M059J (cell line): ENCODE results near the gene TSPAN16. TPM values are rescaled to one million over a fixed set of nuclear protein-coding genes. Genes with fewer than 3 reads are reported as not detected.

Source experiments
- total RNA-seq: library from RNA; depleted of rRNA; stranded (reverse); fragments of >200 nt; shearing (Covaris generic); gene quantifications from 2 replicates; pipeline ENCODE4 v1.2.3, GENCODE V29; 2014; rRNA removed

TSPAN16 gene
- total RNA-seq, 1 experiment from 2014 or later: not detected

Other genes with a start within 250 kb of the TSPAN16 start
- gene LDLR, start 206.7 kb upstream of the TSPAN16 start, total RNA-seq: 65.7 and 89.0 TPM in 2 replicates
- 55.4 and 64.4 TPM in 2 replicates for gene SPC24, start 140.4 kb upstream of the TSPAN16 start, total RNA-seq
- 131 and 183 TPM in 2 replicates for gene KANK2, start 98.6 kb upstream of the TSPAN16 start, total RNA-seq
- not detected in 2 replicates for gene ANGPTL8, start 56.5 kb upstream of the TSPAN16 start, total RNA-seq
- gene DOCK6, start 33.6 kb upstream of the TSPAN16 start, total RNA-seq: 1.8 and 13.0 TPM in 2 replicates
- gene RAB3D, start 43.5 kb downstream of the TSPAN16 start, total RNA-seq: 0.17 and 0.74 TPM in 2 replicates
- gene TMEM205, start 50.1 kb downstream of the TSPAN16 start, total RNA-seq: 206 and 246 TPM in 2 replicates
- gene CCDC159, start 50.4 kb downstream of the TSPAN16 start, total RNA-seq: 4.7 and 7.9 TPM in 2 replicates
- 27.9 and 31.6 TPM in 2 replicates for gene PLPPR2, start 59.3 kb downstream of the TSPAN16 start, total RNA-seq
- 2.4 and 2.7 TPM in 2 replicates for gene SWSAP1, start 78.5 kb downstream of the TSPAN16 start, total RNA-seq
- 10.5 and 10.7 TPM in 2 replicates for gene EPOR, start 88.2 kb downstream of the TSPAN16 start, total RNA-seq
- 2.5 and 3.7 TPM in 2 replicates for gene RGL3, start 123.2 kb downstream of the TSPAN16 start, total RNA-seq
- 0.32 and 0.54 TPM in 2 replicates for gene ODAD3, start 139.0 kb downstream of the TSPAN16 start, total RNA-seq
- gene PRKCSH, start 139.5 kb downstream of the TSPAN16 start, total RNA-seq: 65.9 and 132 TPM in 2 replicates
- gene ELAVL3, start 184.9 kb downstream of the TSPAN16 start, total RNA-seq: not detected in 2 replicates
- 5.2 and 21.1 TPM in 2 replicates for gene ZNF653, start 209.7 kb downstream of the TSPAN16 start, total RNA-seq
- 29.5 and 43.3 TPM in 2 replicates for gene ECSIT, start 233.0 kb downstream of the TSPAN16 start, total RNA-seq
- 30.5 and 31.4 TPM in 2 replicates for gene CNN1, start 242.7 kb downstream of the TSPAN16 start, total RNA-seq